Stimulated activated CD4-positive, alpha-beta T cell treated with anti-CD3 and anti-CD28 coated beads, Interleukin-4, amount 100 ng/mL, for 1 hour (primary cell): ENCODE data around the gene SPTLC2.
A peak's percentile ranks its signal among the peaks of the same experiment; 100 is the strongest.
"Not testable (repeated sequence)": the region's sequence is repeated elsewhere in the genome, so short reads cannot be mapped to it uniquely, and the experiment has no call there.

Experiments
- DNase-seq: peaks from one replicate; pipeline ENCODE4 v3.0.0-alpha.2; 2020

SPTLC2 gene

GRCh38 chr14:77620222-77620870, 3.9 kb upstream of the SPTLC2 start:
- no peak for DNase-seq

- DNase-seq = no peak
These were observed 2.0 kb upstream of the SPTLC2 start for GRCh38 chr14:77618381-77618970.

- DNase-seq = no peak
These were observed 344 bp downstream of the SPTLC2 start for GRCh38 chr14:77616133-77616453.

- DNase-seq = peak; percentile 8
These were observed 890 bp downstream of the SPTLC2 start for GRCh38 chr14:77615361-77616132.

GRCh38 chr14:77613201-77613600, 3.2 kb downstream of the SPTLC2 start:
- no peak for DNase-seq

- DNase-seq = no peak
These were observed 4.3 kb downstream of the SPTLC2 start for GRCh38 chr14:77612011-77612620.

GRCh38 chr14:77610553-77610952, 5.9 kb downstream of the SPTLC2 start:
- DNase-seq = no peak

GRCh38 chr14:77609922-77610321, 6.5 kb downstream of the SPTLC2 start:
- no peak for DNase-seq

- no peak for DNase-seq
These were observed 8.6 kb downstream of the SPTLC2 start for GRCh38 chr14:77607741-77608302.

GRCh38 chr14:77605392-77605972, 11.0 kb downstream of the SPTLC2 start:
- no peak for DNase-seq

- no peak for DNase-seq
These were observed 12.7 kb downstream of the SPTLC2 start for GRCh38 chr14:77603654-77604255.

- no peak for DNase-seq
These were observed 13.4 kb downstream of the SPTLC2 start for GRCh38 chr14:77603031-77603430.

GRCh38 chr14:77601846-77602619, 14.4 kb downstream of the SPTLC2 start:
- no peak for DNase-seq

- DNase-seq = no peak
These were observed 16.5 kb downstream of the SPTLC2 start for GRCh38 chr14:77599889-77600288.

GRCh38 chr14:77598366-77599070, 17.9 kb downstream of the SPTLC2 start:
- no peak for DNase-seq

GRCh38 chr14:77593501-77593961, 22.9 kb downstream of the SPTLC2 start:
- DNase-seq = no peak

GRCh38 chr14:77590845-77591485, 25.5 kb downstream of the SPTLC2 start:
- DNase-seq = no peak

GRCh38 chr14:77589099-77589498, 27.3 kb downstream of the SPTLC2 start:
- no peak for DNase-seq

- DNase-seq = not testable (repeated sequence)
These were observed 27.9 kb downstream of the SPTLC2 start for GRCh38 chr14:77588411-77589025.

- no peak for DNase-seq
These were observed 31.1 kb downstream of the SPTLC2 start for GRCh38 chr14:77585385-77585784.
